Smooth muscle cell (in vitro differentiated cells): ENCODE data around the gene RCSD1. TPM values are rescaled to one million over a fixed set of nuclear protein-coding genes. Genes with fewer than 3 reads are reported as not detected.
A peak's percentile ranks its signal among the peaks of the same experiment; 100 is the strongest.

ENCODE experiments used
- DNase-seq: peaks from one replicate; lab custom pipeline; 2025; ENCODE audit not compliant: unreplicated experiment; lab: John Stamatoyannopoulos, UW
- H2AFZ ChIP-seq: fragments of 200-600 bp; sonication (generic); 2 replicates; pipeline ENCODE4 v1.6.0; 2016; ENCODE audit warnings: antibody characterized with exemption, low read depth, mild to moderate bottlenecking
- H3F3A ChIP-seq: fragments of 200-600 bp; sonication (generic); 2 replicates; pipeline ENCODE4 v1.6.0; 2017; ENCODE audit warnings: antibody characterized with exemption, low read depth
- H3K27ac ChIP-seq: fragments of 200-600 bp; sonication (generic); 2 replicates; pipeline ENCODE4 v1.5.1; 2016; ENCODE audit warnings: low read depth, mild to moderate bottlenecking
- H3K27me3 ChIP-seq: fragments of 200-600 bp; sonication (generic); 2 replicates; pipeline ENCODE4 v1.6.1; 2016; ENCODE audit warnings: low read depth, mild to moderate bottlenecking
- H3K36me3 ChIP-seq: fragments of 200-600 bp; sonication (generic); 2 replicates; pipeline ENCODE4 v1.5.1; 2016; ENCODE audit warnings: low read depth
- H3K4me1 ChIP-seq: fragments of 200-600 bp; sonication (generic); 2 replicates; pipeline ENCODE4 v1.5.1; 2016; ENCODE audit warnings: low read depth
- H3K4me2 ChIP-seq: fragments of 200-600 bp; sonication (generic); 2 replicates; pipeline ENCODE4 v1.6.0; 2016; ENCODE audit warnings: mild to moderate bottlenecking
- H3K4me3 ChIP-seq: fragments of 200-600 bp; sonication (generic); 2 replicates; pipeline ENCODE4 v1.5.1; 2016; ENCODE audit warnings: mild to moderate bottlenecking
- H3K79me2 ChIP-seq: fragments of 200-600 bp; sonication (generic); 2 replicates; pipeline ENCODE4 v1.6.0; 2016; ENCODE audit warnings: low read depth, mild to moderate bottlenecking
- H3K9ac ChIP-seq: fragments of 200-600 bp; sonication (generic); 2 replicates; pipeline ENCODE4 v1.6.0; 2016; ENCODE audit warnings: low read depth
- H3K9me3 ChIP-seq: fragments of 200-600 bp; sonication (generic); replicated peaks from 2 replicates; pipeline ENCODE4 v1.5.1; 2016; ENCODE audit warnings: low read depth
- H4K20me1 ChIP-seq: fragments of 200-600 bp; sonication (generic); 2 replicates; pipeline ENCODE4 v1.6.0; 2016; ENCODE audit warnings: low read depth
- WGBS: methylation state at CpG from one replicate; pipeline ENCODE4 v1.1.7; 2016; ENCODE audit warnings: low lambda C conversion rate; 5-methylcytosine and 5-hydroxymethylcytosine counted together
- polyA plus RNA-seq: library from polyadenylated mRNA; unstranded; fragments of >200 nt; fragmentation: Nextera tagmentation; extraction: Ambion mirVana; gene quantifications from 2 replicates; pipeline ENCODE4 v1.2.1, GENCODE V29; 2016
- total RNA-seq: library from RNA; depleted of rRNA; stranded (reverse); fragments of >200 nt; gene quantifications from 2 replicates; pipeline ENCODE4 v1.2.3, GENCODE V29; 2014
- TF ChIP-seq, protein P1 (sequence below): fragments of 200-600 bp; sonication (generic); IDR thresholded peaks from 2 replicates; pipeline ENCODE4 v1.5.1; 2017; ENCODE audit warnings: borderline replicate concordance, mild to moderate bottlenecking, antibody characterized with exemption; ENCODE audit not compliant: insufficient read depth, poor library complexity, severe bottlenecking

The RCSD1 gene
- total and polyA plus RNA-seq, 2 experiments from 2014 or later: 0.40 TPM; not detected in 1

- Histone ChIP-seq H3K9me3 (no peaks in the 10 kb centered on the region), H3K27ac (no peak overlapping the region), H3K79me2 (peaks cover 99% of the 10 kb centered on the region), H3K4me1 (peaks cover 1% of the 10 kb centered on the region), H2AFZ (no peak overlapping the region), H3F3A (peaks cover 7% of the 10 kb centered on the region), H3K4me3 (no peak overlapping the region), H3K36me3 (no peaks in the 10 kb centered on the region), H3K4me2 (no peak overlapping the region), H3K27me3 (no peaks in the 10 kb centered on the region), H4K20me1 (peaks cover 100% of the 10 kb centered on the region), H3K9ac (no peak overlapping the region)
- DNase-seq: no peak
- TF ChIP-seq, protein P1, sequence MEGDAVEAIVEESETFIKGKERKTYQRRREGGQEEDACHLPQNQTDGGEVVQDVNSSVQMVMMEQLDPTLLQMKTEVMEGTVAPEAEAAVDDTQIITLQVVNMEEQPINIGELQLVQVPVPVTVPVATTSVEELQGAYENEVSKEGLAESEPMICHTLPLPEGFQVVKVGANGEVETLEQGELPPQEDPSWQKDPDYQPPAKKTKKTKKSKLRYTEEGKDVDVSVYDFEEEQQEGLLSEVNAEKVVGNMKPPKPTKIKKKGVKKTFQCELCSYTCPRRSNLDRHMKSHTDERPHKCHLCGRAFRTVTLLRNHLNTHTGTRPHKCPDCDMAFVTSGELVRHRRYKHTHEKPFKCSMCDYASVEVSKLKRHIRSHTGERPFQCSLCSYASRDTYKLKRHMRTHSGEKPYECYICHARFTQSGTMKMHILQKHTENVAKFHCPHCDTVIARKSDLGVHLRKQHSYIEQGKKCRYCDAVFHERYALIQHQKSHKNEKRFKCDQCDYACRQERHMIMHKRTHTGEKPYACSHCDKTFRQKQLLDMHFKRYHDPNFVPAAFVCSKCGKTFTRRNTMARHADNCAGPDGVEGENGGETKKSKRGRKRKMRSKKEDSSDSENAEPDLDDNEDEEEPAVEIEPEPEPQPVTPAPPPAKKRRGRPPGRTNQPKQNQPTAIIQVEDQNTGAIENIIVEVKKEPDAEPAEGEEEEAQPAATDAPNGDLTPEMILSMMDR: no peak
- 95% methylated on average over 1 of the region's 1 CpG for WGBS
Observed at GRCh38 chr1:167751676-167752075, 121.6 kb downstream of the RCSD1 start.

DNA sequence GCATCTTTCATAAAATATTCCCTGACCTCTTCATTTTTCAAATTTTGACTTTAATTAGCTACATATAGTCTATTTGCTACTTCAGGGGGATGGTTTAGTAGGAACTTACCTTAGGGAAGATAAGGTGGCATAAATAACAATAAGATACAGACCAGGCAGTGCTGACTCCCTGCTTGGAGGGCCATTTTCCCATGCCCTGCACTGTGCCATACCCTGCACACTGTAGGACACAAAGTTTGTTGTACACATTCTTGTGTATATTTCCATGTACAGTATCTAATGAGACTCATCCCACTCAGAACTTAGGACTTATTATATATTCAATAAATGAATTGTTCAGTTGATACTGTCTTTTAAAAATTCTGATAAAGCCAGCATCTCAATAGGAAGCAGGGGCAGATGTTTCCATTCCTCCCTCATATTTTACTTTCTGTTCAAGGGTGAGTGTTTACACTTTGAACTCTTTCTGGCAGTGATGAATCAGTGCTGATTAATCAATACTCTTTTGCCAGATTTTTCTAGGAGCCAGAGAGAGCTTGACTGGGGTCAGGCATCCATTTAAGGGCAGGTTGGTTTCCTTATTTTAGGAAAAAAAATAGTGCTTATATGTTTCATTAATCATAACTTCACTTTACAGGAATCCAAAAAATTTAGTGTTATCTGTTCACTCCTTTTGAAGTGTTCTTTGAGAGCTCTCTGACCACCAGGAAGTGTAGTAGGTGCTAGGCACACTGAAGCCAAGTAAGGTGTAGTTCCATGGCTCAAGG is 122.4 kb downstream of the RCSD1 start:
- H3K9ac ChIP-seq: no peak overlapping the region
- H3K4me1 ChIP-seq: peaks cover 5% of the 10 kb centered on the region
- peak overlapping the region; percentile 10 for H3K27ac ChIP-seq
- peaks cover 96% of the 10 kb centered on the region for H3K79me2 ChIP-seq
- TF ChIP-seq, protein P1: no peak
- H4K20me1 ChIP-seq: peaks cover 100% of the 10 kb centered on the region
- no peak for DNase-seq
- no peak overlapping the region for H3K4me3 ChIP-seq
- no peaks in the 10 kb centered on the region for H3K27me3 ChIP-seq
- no peaks in the 10 kb centered on the region for H3K36me3 ChIP-seq
- no peak overlapping the region for H3K4me2 ChIP-seq
- no peaks in the 10 kb centered on the region for H3K9me3 ChIP-seq
- peaks cover 7% of the 10 kb centered on the region for H3F3A ChIP-seq
- H2AFZ ChIP-seq: no peak overlapping the region

GRCh38 chr1:167755654-167756053 is 125.6 kb downstream of the RCSD1 start:
- H3K9ac ChIP-seq: no peak overlapping the region
- no peak for DNase-seq
- peaks cover 100% of the 10 kb centered on the region for H4K20me1 ChIP-seq
- WGBS: 44% methylated on average over 3 of the region's 3 CpGs
- H3K36me3 ChIP-seq: no peaks in the 10 kb centered on the region
- H3K79me2 ChIP-seq: peaks cover 96% of the 10 kb centered on the region
- no peaks in the 10 kb centered on the region for H3K9me3 ChIP-seq
- H2AFZ ChIP-seq: no peak overlapping the region
- peaks cover 10% of the 10 kb centered on the region for H3F3A ChIP-seq
- no peak overlapping the region for H3K4me3 ChIP-seq
- no peak overlapping the region for H3K4me2 ChIP-seq
- no peaks in the 10 kb centered on the region for H3K27me3 ChIP-seq
- TF ChIP-seq, protein P1: no peak
- peaks cover 5% of the 10 kb centered on the region for H3K4me1 ChIP-seq
- H3K27ac ChIP-seq: peak overlapping the region; percentile 3

Other genes starting within 250 kb of the RCSD1 start
- gene CD247, start 111.7 kb upstream of the RCSD1 start, total RNA-seq: 0.13 TPM in 1 of 2 replicates, not detected in the other
- gene CD247, start 111.7 kb upstream of the RCSD1 start, polyA plus RNA-seq: not detected in 2 replicates
- 76.7 and 80.0 TPM in 2 replicates for gene CREG1, start 76.5 kb upstream of the RCSD1 start, total RNA-seq
- gene CREG1, start 76.5 kb upstream of the RCSD1 start, polyA plus RNA-seq: 43.1 and 45.2 TPM in 2 replicates
- 250 and 264 TPM in 2 replicates for gene MPZL1, start 91.8 kb downstream of the RCSD1 start, total RNA-seq
- gene MPZL1, start 91.8 kb downstream of the RCSD1 start, polyA plus RNA-seq: 276 and 303 TPM in 2 replicates